Liver (tissue), 3 donors: Measurements from ENCODE around the gene DHH.

Source experiments
- EGR1 ChIP-seq, 2 donors: IDR thresholded peaks; 2 replicates each; pipeline ENCODE4 v1.6.1; 2016 to 2018; ENCODE audit warnings: antibody characterized with exemption in 2 of 2, low read depth in 2 of 2
- HNF4A ChIP-seq, 2 donors: conservative IDR thresholded peaks; 2 replicates each; pipeline ENCODE4 v1.6.1; 2016; ENCODE audit warnings: antibody characterized with exemption in 2 of 2, mild to moderate bottlenecking in 2 of 2
- HNF4G ChIP-seq: IDR thresholded peaks from 2 replicates; pipeline ENCODE4 v1.6.1; 2016; ENCODE audit warnings: antibody characterized with exemption
- JUND ChIP-seq, 2 donors: IDR thresholded peaks; 2 replicates each; pipeline ENCODE4 v1.6.1; 2016; ENCODE audit warnings: antibody characterized with exemption in 2 of 2
- RAD21 ChIP-seq, 2 donors: IDR thresholded peaks; 2 replicates each; pipeline ENCODE4 v1.6.1; 2016; ENCODE audit warnings: antibody characterized with exemption in 2 of 2, mild to moderate bottlenecking in 2 of 2
- TAF1 ChIP-seq: conservative IDR thresholded peaks from 2 replicates; pipeline ENCODE4 v1.6.1; 2016; ENCODE audit warnings: antibody characterized with exemption, mild to moderate bottlenecking
- YY1 ChIP-seq: IDR thresholded peaks from 2 replicates; pipeline ENCODE4 v1.6.1; 2016; ENCODE audit warnings: antibody characterized with exemption, mild to moderate bottlenecking
- TF ChIP-seq, protein P1 (sequence below): fragments of 150-350 bp; IDR thresholded peaks from 2 replicates; pipeline ENCODE4 v1.5.1; 2017; ENCODE audit warnings: improper control_type of control experiment, low read depth, low read length; ENCODE audit not compliant: missing input control
- TF ChIP-seq, protein P2 (sequence below): IDR thresholded peaks from 2 replicates; pipeline ENCODE4 v1.6.1; 2016; ENCODE audit warnings: antibody characterized with exemption, mild to moderate bottlenecking
- TF ChIP-seq, protein P3 (sequence below): IDR thresholded peaks from 2 replicates; pipeline ENCODE4 v1.6.1; 2016; ENCODE audit warnings: antibody characterized with exemption
- donor health status: healthy.
- donor health status: healthy.

DNA sequence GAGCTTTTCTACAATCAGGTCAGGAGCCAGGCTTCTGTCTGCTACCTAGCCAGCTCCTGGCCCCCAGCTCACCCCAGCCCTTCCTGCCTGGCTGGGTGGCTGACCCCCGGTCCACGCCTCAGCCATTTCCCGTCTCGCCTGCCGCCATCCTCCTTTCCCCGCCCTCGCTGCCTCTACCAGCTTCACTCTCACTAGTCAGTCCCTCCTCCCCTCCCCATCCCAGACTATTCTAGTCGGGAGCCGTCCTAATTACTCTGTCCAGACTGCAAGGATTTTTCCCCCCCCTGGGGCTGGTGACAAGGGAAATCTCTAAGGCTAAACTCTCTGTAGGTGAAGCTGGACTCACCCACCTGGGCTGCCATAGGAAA, 825 bp downstream of the DHH start:
- TF ChIP-seq, protein P1, sequence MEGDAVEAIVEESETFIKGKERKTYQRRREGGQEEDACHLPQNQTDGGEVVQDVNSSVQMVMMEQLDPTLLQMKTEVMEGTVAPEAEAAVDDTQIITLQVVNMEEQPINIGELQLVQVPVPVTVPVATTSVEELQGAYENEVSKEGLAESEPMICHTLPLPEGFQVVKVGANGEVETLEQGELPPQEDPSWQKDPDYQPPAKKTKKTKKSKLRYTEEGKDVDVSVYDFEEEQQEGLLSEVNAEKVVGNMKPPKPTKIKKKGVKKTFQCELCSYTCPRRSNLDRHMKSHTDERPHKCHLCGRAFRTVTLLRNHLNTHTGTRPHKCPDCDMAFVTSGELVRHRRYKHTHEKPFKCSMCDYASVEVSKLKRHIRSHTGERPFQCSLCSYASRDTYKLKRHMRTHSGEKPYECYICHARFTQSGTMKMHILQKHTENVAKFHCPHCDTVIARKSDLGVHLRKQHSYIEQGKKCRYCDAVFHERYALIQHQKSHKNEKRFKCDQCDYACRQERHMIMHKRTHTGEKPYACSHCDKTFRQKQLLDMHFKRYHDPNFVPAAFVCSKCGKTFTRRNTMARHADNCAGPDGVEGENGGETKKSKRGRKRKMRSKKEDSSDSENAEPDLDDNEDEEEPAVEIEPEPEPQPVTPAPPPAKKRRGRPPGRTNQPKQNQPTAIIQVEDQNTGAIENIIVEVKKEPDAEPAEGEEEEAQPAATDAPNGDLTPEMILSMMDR, result no peak
- TF ChIP-seq EGR1 (IDR thresholded peaks at IDR 0.05; ENCODE audit: low read depth in 2 of 2), result no peak
- no peak for TF ChIP-seq RAD21 (IDR thresholded peaks at IDR 0.05)
- TF ChIP-seq TAF1, result no peak
- no peak for TF ChIP-seq HNF4G
- no peak for TF ChIP-seq YY1
- TF ChIP-seq, protein P2, sequence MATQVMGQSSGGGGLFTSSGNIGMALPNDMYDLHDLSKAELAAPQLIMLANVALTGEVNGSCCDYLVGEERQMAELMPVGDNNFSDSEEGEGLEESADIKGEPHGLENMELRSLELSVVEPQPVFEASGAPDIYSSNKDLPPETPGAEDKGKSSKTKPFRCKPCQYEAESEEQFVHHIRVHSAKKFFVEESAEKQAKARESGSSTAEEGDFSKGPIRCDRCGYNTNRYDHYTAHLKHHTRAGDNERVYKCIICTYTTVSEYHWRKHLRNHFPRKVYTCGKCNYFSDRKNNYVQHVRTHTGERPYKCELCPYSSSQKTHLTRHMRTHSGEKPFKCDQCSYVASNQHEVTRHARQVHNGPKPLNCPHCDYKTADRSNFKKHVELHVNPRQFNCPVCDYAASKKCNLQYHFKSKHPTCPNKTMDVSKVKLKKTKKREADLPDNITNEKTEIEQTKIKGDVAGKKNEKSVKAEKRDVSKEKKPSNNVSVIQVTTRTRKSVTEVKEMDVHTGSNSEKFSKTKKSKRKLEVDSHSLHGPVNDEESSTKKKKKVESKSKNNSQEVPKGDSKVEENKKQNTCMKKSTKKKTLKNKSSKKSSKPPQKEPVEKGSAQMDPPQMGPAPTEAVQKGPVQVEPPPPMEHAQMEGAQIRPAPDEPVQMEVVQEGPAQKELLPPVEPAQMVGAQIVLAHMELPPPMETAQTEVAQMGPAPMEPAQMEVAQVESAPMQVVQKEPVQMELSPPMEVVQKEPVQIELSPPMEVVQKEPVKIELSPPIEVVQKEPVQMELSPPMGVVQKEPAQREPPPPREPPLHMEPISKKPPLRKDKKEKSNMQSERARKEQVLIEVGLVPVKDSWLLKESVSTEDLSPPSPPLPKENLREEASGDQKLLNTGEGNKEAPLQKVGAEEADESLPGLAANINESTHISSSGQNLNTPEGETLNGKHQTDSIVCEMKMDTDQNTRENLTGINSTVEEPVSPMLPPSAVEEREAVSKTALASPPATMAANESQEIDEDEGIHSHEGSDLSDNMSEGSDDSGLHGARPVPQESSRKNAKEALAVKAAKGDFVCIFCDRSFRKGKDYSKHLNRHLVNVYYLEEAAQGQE, result no peak
- TF ChIP-seq, protein P3, sequence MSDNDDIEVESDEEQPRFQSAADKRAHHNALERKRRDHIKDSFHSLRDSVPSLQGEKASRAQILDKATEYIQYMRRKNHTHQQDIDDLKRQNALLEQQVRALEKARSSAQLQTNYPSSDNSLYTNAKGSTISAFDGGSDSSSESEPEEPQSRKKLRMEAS, result no peak
- TF ChIP-seq HNF4A (conservative IDR thresholded peaks at IDR 0.05), result no peak
- TF ChIP-seq JUND (IDR thresholded peaks at IDR 0.05), result no peak
